ENCODE data around the gene TNFRSF18.
"Not testable (repeated sequence)": the region's sequence is repeated elsewhere in the genome, so short reads cannot be mapped to it uniquely, and the experiment has no call there.

TNFRSF18 gene

GRCh38 chr1:1199141-1199960, 7.0 kb downstream of the TNFRSF18 start:
- Mint-ChIP-seq H3K27me3 (ENCODE audit: low read depth) (peaks cover 3% of the 10 kb centered on the region), H3K4me3 (peak overlapping the region; percentile 35 to 59 (median 39)), H3K36me3 (ENCODE audit: low read depth) (peaks cover 4% of the 10 kb centered on the region), H3K9me3 (peaks cover 14% of the 10 kb centered on the region), H3K27ac (no peak overlapping the region), H3K4me1 (no peaks in the 10 kb centered on the region)
- TF ChIP-seq CTCF (IDR thresholded peaks at IDR 0.05; ENCODE audit: unreplicated experiment in 3 of 3), result no peak

GRCh38 chr1:1198423-1199140, 7.8 kb downstream of the TNFRSF18 start:
- Mint-ChIP-seq H3K36me3 (ENCODE audit: low read depth) (peaks cover 7% of the 10 kb centered on the region), H3K27me3 (ENCODE audit: low read depth) (peaks cover 3% of the 10 kb centered on the region), H3K27ac (no peak overlapping the region)

DNA sequence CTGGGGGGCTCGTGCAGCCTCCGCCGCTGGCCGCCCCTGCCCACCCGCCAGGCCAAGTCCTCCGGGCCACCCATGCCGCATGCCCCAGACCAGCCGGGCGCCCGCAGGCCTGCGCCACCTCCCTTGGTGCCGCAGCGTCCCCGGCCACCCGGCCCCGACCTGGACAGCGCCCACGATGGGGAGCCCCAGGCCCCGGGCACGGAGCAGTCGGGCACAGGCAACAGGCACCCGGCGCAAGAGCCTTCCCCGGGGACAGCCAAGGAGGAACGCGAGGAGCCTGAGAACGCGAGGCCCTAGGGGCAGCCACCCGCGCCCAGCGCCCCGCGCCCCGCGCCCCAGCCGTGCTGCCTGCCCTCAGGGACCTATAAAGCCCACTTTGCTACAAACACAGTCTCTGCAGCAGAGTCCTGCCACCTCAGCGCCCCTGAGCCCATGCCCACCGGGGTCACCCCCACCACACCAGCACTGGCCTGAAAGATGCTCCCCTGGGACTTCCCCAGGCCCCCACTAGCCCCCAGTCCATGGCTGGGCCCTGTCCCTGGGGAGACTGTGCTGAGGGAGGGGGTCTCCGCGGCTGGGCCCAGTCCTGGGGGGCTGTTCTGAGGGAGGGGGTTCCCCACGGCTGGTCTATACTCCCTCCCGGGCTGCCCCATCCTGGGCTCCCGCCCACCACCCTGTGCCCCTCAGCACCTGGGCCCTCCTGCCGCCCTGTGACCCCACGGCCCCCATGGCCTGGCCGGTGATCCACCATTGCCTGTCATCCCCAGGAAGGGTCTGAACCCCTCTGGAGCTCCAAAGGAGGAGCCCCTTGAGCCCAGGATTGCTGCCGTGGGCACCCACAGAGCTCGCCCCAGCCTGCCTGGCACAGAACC, 8.6 kb downstream of the TNFRSF18 start:
- Mint-ChIP-seq H3K27ac (no peak overlapping the region), H3K4me3 (no peak overlapping the region), H3K27me3 (ENCODE audit: low read depth) (peaks cover 3% of the 10 kb centered on the region), H3K9me3 (peaks cover 17% of the 10 kb centered on the region), H3K36me3 (ENCODE audit: low read depth) (peaks cover 7% of the 10 kb centered on the region), H3K4me1 (no peaks in the 10 kb centered on the region)
- TF ChIP-seq CTCF (IDR thresholded peaks at IDR 0.05; ENCODE audit: unreplicated experiment in 3 of 3), result no peak

More at GRCh38 chr1:1198423-1199140, 7.8 kb downstream of the TNFRSF18 start:
- no peak overlapping the region for H3K4me3 Mint-ChIP-seq
- H3K4me1 Mint-ChIP-seq, result no peaks in the 10 kb centered on the region
- no peak for TF ChIP-seq CTCF (IDR thresholded peaks at IDR 0.05; ENCODE audit: unreplicated experiment in 3 of 3)
- H3K9me3 Mint-ChIP-seq, result peaks cover 17% of the 10 kb centered on the region

DNA sequence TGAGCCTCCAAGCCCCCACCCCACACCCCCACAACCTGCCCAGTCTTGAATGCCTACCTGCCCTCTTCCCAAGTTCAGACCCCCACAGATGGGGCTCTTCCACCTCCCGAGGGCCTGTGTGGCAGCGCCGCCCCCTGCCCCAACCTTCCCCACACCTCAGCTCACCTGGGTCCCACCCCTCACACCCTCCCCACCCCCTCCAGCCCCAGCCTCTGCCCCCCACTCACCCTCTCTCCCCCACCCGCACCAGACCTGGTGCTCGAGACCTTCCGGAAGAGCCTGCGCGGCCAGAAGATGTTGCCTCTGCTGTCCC, 9.2 kb downstream of the TNFRSF18 start:
- Mint-ChIP-seq H3K4me3 (no peak overlapping the region), H3K27me3 (ENCODE audit: low read depth) (peaks cover 3% of the 10 kb centered on the region), H3K4me1 (no peaks in the 10 kb centered on the region), H3K9me3 (peaks cover 18% of the 10 kb centered on the region), H3K36me3 (ENCODE audit: low read depth) (peaks cover 8% of the 10 kb centered on the region), H3K27ac (no peak overlapping the region)
- TF ChIP-seq CTCF (IDR thresholded peaks at IDR 0.05; ENCODE audit: unreplicated experiment in 3 of 3), result no peak

GRCh38 chr1:1196431-1197187, 9.8 kb downstream of the TNFRSF18 start:
- no peaks in the 10 kb centered on the region for H3K4me1 Mint-ChIP-seq
- peaks cover 23% of the 10 kb centered on the region for H3K9me3 Mint-ChIP-seq
- TF ChIP-seq CTCF (IDR thresholded peaks at IDR 0.05; ENCODE audit: unreplicated experiment in 3 of 3), result no peak
- peaks cover 6% of the 10 kb centered on the region for H3K27me3 Mint-ChIP-seq (ENCODE audit: low read depth)
- no peak overlapping the region for H3K4me3 Mint-ChIP-seq
- peaks cover 13% of the 10 kb centered on the region for H3K36me3 Mint-ChIP-seq (ENCODE audit: low read depth)
- H3K27ac Mint-ChIP-seq, result no peak overlapping the region

DNA sequence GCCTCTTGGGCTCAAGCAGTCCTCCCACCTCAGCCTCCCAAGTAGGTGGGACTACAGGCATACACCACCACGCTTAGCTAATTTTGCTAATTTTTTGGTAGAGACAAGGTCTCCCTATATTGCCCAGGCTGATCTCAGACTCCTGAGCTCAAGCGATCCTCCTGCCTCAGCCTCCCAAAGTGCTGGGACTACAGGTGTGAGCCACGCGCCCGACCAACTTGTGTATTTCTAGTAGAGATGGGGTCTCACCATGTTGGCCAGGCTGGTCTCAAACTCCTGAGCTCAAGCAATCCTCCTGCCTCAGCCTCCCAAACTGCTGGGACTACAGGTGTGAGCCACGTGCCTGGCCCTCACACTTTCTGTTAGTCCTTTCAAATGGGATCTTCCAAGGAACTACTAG, 10.7 kb downstream of the TNFRSF18 start:
- not testable (repeated sequence) for H3K27ac Mint-ChIP-seq; H3K4me1 Mint-ChIP-seq; H3K4me3 Mint-ChIP-seq; H3K27me3 Mint-ChIP-seq (ENCODE audit: low read depth)
- Mint-ChIP-seq H3K36me3 (ENCODE audit: low read depth) (peaks cover 13% of the 10 kb centered on the region), H3K9me3 (peaks cover 26% of the 10 kb centered on the region)
